Prostate gland (tissue), 2 donors: ENCODE results near the gene SRGAP1.

Experiments
- CTCF ChIP-seq, 4 experiments: fragments of 200-600 bp in 2 of 4; fragments of 450-650 bp in 2 of 4; sonication (generic) in 2 of 4; IDR thresholded peaks; 1 replicate in 3 of 4; 2 replicates in 1 of 4; pipeline ENCODE4 v1.5.1; 2016 to 2019; ENCODE audit warnings: antibody characterized with exemption in 4 of 4, mild to moderate bottlenecking in 2 of 4, moderate library complexity in 2 of 4
- POLR2A ChIP-seq: fragments of 450-650 bp; IDR thresholded peaks from one replicate; pipeline ENCODE4 v1.6.1; 2016; ENCODE audit warnings: antibody characterized with exemption, mild to moderate bottlenecking

- no peak for TF ChIP-seq CTCF (IDR thresholded peaks at IDR 0.05)
- TF ChIP-seq POLR2A, result no peak
Measured at GRCh38 chr12:64172143-64172970, 327.9 kb downstream of the SRGAP1 start.
